OCI-LY1 (cell line): ENCODE measurements around the gene IAH1.

Experiments used
- EZH2 ChIP-seq: fragments of 200-600 bp; sonication (generic), shearing (Covaris generic); IDR thresholded peaks from 2 replicates; pipeline ENCODE4 v1.8.0; 2017; ENCODE audit warnings: borderline replicate concordance, mixed run types, mild to moderate bottlenecking, antibody characterized with exemption, low read length, moderate library complexity, mixed read lengths
- TF ChIP-seq, protein P1 (sequence below): fragments of 200-600 bp; sonication (generic), shearing (Covaris generic); IDR thresholded peaks from 2 replicates; pipeline ENCODE4 v1.5.1; 2017; ENCODE audit warnings: mild to moderate bottlenecking, antibody characterized with exemption, low read length, moderate library complexity, mixed read lengths

DNA sequence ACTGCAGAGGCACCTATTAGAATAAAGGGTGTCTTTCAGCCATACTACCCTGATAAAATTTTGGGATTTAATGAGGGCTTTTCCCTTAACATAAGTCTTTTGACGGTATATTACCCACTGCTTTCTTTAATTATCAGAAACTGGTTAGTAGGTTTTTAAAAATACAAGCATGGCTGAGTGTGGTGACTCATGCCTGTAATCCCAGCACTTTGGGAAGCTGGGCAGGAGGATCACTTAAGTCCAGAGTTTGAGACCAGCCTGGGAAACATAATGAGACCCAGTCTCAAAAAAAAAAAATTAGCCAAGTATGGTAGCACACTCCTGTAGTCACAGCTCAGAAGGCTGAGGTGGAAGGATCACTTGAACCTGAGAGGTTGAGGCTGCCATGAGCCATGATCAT lies 34.8 kb upstream of the IAH1 start:
- TF ChIP-seq EZH2: no peak
- TF ChIP-seq, protein P1, sequence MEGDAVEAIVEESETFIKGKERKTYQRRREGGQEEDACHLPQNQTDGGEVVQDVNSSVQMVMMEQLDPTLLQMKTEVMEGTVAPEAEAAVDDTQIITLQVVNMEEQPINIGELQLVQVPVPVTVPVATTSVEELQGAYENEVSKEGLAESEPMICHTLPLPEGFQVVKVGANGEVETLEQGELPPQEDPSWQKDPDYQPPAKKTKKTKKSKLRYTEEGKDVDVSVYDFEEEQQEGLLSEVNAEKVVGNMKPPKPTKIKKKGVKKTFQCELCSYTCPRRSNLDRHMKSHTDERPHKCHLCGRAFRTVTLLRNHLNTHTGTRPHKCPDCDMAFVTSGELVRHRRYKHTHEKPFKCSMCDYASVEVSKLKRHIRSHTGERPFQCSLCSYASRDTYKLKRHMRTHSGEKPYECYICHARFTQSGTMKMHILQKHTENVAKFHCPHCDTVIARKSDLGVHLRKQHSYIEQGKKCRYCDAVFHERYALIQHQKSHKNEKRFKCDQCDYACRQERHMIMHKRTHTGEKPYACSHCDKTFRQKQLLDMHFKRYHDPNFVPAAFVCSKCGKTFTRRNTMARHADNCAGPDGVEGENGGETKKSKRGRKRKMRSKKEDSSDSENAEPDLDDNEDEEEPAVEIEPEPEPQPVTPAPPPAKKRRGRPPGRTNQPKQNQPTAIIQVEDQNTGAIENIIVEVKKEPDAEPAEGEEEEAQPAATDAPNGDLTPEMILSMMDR: no peak
